Endothelial cell of umbilical vein (primary cell): ENCODE results near the gene CHRM2. TPM values are rescaled to one million over a fixed set of nuclear protein-coding genes. Genes with fewer than 3 reads are reported as not detected.

Experiments
- BruUV-seq: library from RNA; stranded (reverse); fragments of 400-500 nt; replicated peaks from 2 replicates; lab custom pipeline; 2021; lab: Mats Ljungman, UMichigan
- CTCF ChIA-PET: fragments of 300-600, 350-600 bp; sonication (Branson Sonifier 250); formaldehyde crosslinking; loops from one replicate; lab custom pipeline; 2021; ENCODE audit warnings: antibody characterized with exemption, inconsistent platforms; lab: Charles Lee
- POLR2A ChIA-PET: fragments of 300-600, 350-600 bp; sonication (Branson Sonifier 250); formaldehyde crosslinking; loops from one replicate; lab custom pipeline; 2021; ENCODE audit warnings: antibody characterized with exemption, inconsistent platforms; lab: Charles Lee
- DNase-seq: peaks from one replicate; pipeline ENCODE4 v3.0.0-alpha.2; 2011; ENCODE audit warnings: low read depth, low spot score
- FAIRE-seq: peaks from 2 replicates; lab custom pipeline; 2011; peaks lifted over from hg19 to GRCh38; lab: Jason Lieb, UNC
- H2AFZ ChIP-seq: 2 replicates; pipeline ENCODE4 v1.6.0; 2012; ENCODE audit warnings: low read depth, low read length, control low read depth, inconsistent platforms
- H3K27ac ChIP-seq: 2 replicates; pipeline ENCODE4 v1.5.1; 2011; ENCODE audit warnings: low read depth, mild to moderate bottlenecking, control low read depth, low read length, moderate library complexity; ENCODE audit not compliant: insufficient read depth
- H3K27me3 ChIP-seq, 2 experiments: 2 replicates each; pipeline versions ENCODE4 v1.6.0 to v1.6.1; 2011; ENCODE audit warnings: low read length in 2 of 2, mixed read lengths in 1 of 2; ENCODE audit not compliant: control insufficient read depth in 2 of 2, insufficient read depth in 2 of 2
- H3K36me3 ChIP-seq, 2 experiments: 2 replicates in 1 of 2; 3 replicates in 1 of 2; pipeline ENCODE4 v1.5.1; 2011; ENCODE audit warnings: low read length in 2 of 2, mild to moderate bottlenecking in 1 of 2, moderate library complexity in 1 of 2; ENCODE audit not compliant: control insufficient read depth in 2 of 2, insufficient read depth in 2 of 2; ENCODE audit errors: extremely low read depth in 1 of 2
- H3K4me1 ChIP-seq: 3 replicates; pipeline ENCODE4 v1.5.1; 2011; ENCODE audit warnings: mild to moderate bottlenecking, low read length; ENCODE audit not compliant: control insufficient read depth, insufficient read depth; ENCODE audit errors: extremely low read depth
- H3K4me2 ChIP-seq: 2 replicates; pipeline ENCODE4 v1.6.1; 2011; ENCODE audit warnings: low read length, control low read depth, mixed read lengths; ENCODE audit not compliant: insufficient read depth
- H3K4me3 ChIP-seq, 3 experiments: fragments of 200-600 bp in 1 of 3; sonication (generic), shearing (Covaris generic) in 1 of 3; replicated peaks in 1 of 3; 2 replicates each; pipeline ENCODE4 v1.5.1; 2011 to 2016; ENCODE audit warnings: control low read depth in 3 of 3, low read length in 3 of 3, mild to moderate bottlenecking in 2 of 3, inconsistent platforms in 1 of 3, low read depth in 1 of 3, moderate library complexity in 1 of 3; ENCODE audit not compliant: insufficient read depth in 1 of 3
- H3K79me2 ChIP-seq: 2 replicates; pipeline ENCODE4 v1.6.0; 2012; ENCODE audit warnings: low read length, inconsistent platforms; ENCODE audit not compliant: control insufficient read depth, insufficient read depth
- H3K9ac ChIP-seq: replicated peaks from 2 replicates; pipeline ENCODE3; 2011; ENCODE audit warnings: low read length, control low read depth; ENCODE audit not compliant: insufficient read depth; ENCODE audit errors: extremely low read depth
- H3K9me1 ChIP-seq: replicated peaks from 3 replicates; pipeline ENCODE4 v1.6.0; 2011; ENCODE audit warnings: mild to moderate bottlenecking, low read length; ENCODE audit not compliant: control insufficient read depth, insufficient read depth; ENCODE audit errors: extremely low read depth
- H3K9me3 ChIP-seq: replicated peaks from 2 replicates; pipeline ENCODE4 v1.5.1; 2012; ENCODE audit warnings: low read length, inconsistent platforms; ENCODE audit not compliant: control insufficient read depth, insufficient read depth
- H4K20me1 ChIP-seq: replicated peaks from 2 replicates; pipeline ENCODE3; 2011; ENCODE audit warnings: mild to moderate bottlenecking, low read length; ENCODE audit not compliant: control insufficient read depth, insufficient read depth; ENCODE audit errors: extremely low read depth
- CTCF ChIP-seq, 2 donors: IDR thresholded peaks; 1 replicate in 1 of 2; 2 replicates in 1 of 2; pipeline ENCODE4 v1.5.1; 2011; ENCODE audit warnings: low read length in 2 of 2, mild to moderate bottlenecking in 2 of 2, moderate library complexity in 2 of 2, control low read depth in 1 of 2, inconsistent platforms in 1 of 2, low read depth in 1 of 2; ENCODE audit not compliant: insufficient read depth in 1 of 2; ENCODE audit errors: extremely low read depth in 1 of 2
- EZH2 ChIP-seq: IDR thresholded peaks from 2 replicates; pipeline ENCODE4 v1.6.1; 2012; ENCODE audit warnings: borderline replicate concordance, low read depth, mild to moderate bottlenecking, moderate library complexity, low read length, inconsistent platforms; ENCODE audit not compliant: severe bottlenecking
- GATA2 ChIP-seq: IDR thresholded peaks from 2 replicates; pipeline ENCODE4 v1.7.0; 2011; ENCODE audit warnings: low read depth, mild to moderate bottlenecking, moderate library complexity, mixed read lengths, low read length; ENCODE audit not compliant: insufficient read length, insufficient read depth
- POLR2A ChIP-seq: IDR thresholded peaks from 2 replicates; pipeline ENCODE4 v1.6.1; 2012; ENCODE audit warnings: low read depth, mild to moderate bottlenecking, control low read depth, low read length
- dilution Hi-C: fragments of 300-500 bp; cut with MboI; formaldehyde crosslinking; loops from one replicate; pipeline ENCODE4 v1.15.0; 2019; ENCODE audit warnings: low sequenced_read_pairs; ENCODE audit not compliant: extremely low pct_ligation_motif_present
- intact Hi-C: fragments of 100-400 bp; cut with micrococcal nuclease; formaldehyde crosslinking; loops from one replicate; pipeline ENCODE4 v1.10.0; 2022
- polyA plus RNA-seq, 4 experiments: library from polyadenylated mRNA; depleted of rRNA in 3 of 4; stranded (reverse) in 3 of 4; unstranded in 1 of 4; fragments of >200 nt; gene quantifications; 2 replicates each; pipeline versions ENCODE4 v1.2.1 to v1.2.3, GENCODE V29; 2011 to 2012; ENCODE audit warnings: missing spikeins in 1 of 4
- total RNA-seq: library from RNA; stranded (reverse); gene quantifications from 2 replicates; pipeline ENCODE4 v1.2.3, GENCODE V29; 2021

The CHRM2 gene
- total and polyA plus RNA-seq, 2 donors (not counting 3 experiments of a cell fraction or from before 2014, with no cell fraction given) = not detected

DNA sequence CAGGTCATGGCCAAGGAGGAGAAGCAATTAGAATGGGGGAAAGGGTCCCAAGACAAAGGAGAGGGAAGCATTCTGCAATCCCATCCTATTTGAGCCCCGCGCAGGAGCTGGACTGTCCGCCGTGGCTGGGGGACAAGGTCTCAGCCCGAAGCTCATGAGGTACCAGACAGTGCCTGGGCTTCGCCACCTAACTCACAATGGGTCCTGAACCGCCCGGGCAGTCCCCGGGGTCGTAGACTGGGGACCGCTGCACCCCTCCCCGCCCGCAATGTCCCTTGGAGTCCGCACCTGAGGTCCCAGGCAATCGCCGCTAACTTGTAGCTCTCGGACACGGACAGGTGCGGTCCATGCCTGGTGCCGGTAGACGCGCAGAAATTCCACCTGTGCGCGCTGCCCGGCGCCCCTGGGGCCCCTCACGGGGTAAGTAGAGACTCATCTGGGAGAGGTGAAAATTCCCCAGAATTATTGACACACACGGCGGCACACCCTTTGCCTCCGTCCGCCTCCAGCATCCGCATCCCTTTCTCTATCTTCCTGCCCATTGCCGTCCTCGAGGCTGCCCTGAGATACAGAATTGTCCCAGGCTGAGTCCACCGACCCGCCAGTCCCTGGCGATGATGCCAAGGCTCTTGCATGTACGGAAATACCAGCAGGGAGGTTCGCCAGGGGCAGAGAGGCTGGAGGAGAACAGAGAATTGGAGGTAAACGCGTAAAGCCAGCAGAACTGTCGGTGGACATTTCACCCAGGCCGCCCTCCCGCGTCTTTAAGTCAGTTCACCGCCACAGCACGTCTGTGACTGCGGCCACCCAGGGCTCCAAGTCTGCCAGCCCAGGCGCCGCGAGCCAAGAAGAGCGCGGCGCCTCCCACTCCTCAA lies 1.8 kb downstream of the CHRM2 start:
- Histone ChIP-seq H3K27me3 (peaks cover 55 to 69% of the 10 kb centered on the region in 2 experiments), H3K4me3 (peak overlapping the region; percentile 21 to 45 (median 30)), H3K36me3 (no peaks in the 10 kb centered on the region), H3K9me3 (no peaks in the 10 kb centered on the region), H3K4me1 (peaks cover 8% of the 10 kb centered on the region), H2AFZ (peak overlapping the region; percentile 59), H3K4me2 (peak overlapping the region; percentile 74), H3K9ac (no peak overlapping the region), H3K27ac (no peak overlapping the region), H4K20me1 (no peaks in the 10 kb centered on the region), H3K79me2 (no peaks in the 10 kb centered on the region), H3K9me1 (no peaks in the 10 kb centered on the region)
- ChIA-PET CTCF (interaction anchor here (0.7 to 2.6 kb wide), 4 partner anchors 11 to 55 kb away, joined by 3 to 8 read pairs (median 4); no protein-coding TSS in a partner anchor), POLR2A (no interaction called here)
- FAIRE-seq = peak; percentile 67
- dilution Hi-C loops (no loop called here), intact Hi-C loops (loop anchor here (2.0 to 10.0 kb wide), 5 partner anchors 13 to 722 kb away; no protein-coding TSS in a partner anchor)
- no TSS peak for BruUV-seq
- peak; percentile 12 for DNase-seq
- TF ChIP-seq CTCF (IDR thresholded peaks at IDR 0.05; ENCODE audit: extremely low read depth in 1 of 2, insufficient read depth in 1 of 2, low read depth in 1 of 2, low read length in 2 of 2) = no peak
- no peak for TF ChIP-seq POLR2A
- TF ChIP-seq EZH2 = peak; percentile 74
- TF ChIP-seq GATA2 = no peak
